Measurements from ENCODE around the gene ATP11A. TPM values are rescaled to one million over a fixed set of nuclear protein-coding genes. Genes with fewer than 3 reads are reported as not detected.

The ATP11A gene
- total and polyA plus RNA-seq, 9 donors = 6.6 to 72.7 (median 34.9) TPM

DNA sequence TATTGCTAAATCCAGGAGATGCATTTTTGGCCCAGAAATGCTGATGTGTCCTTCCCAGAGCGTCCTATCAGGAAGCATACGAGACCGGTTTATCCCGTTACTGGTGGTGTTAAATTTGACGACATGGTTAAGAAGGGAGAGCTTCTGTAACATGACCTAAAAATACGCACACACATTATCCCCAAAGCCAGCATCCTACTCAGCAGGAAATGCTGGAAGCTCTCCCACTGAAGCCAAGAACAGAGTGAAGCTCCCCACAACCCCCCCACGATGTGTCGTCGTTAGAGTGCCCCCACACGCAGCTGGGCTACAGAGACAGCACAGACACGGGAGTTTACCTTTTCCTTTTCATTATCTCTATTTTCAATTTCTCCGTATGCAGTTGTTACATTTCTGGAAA is 234.1 kb downstream of the ATP11A start:
- Histone ChIP-seq H3K36me3 (no peaks in the 10 kb centered on the region), H3K4me3 (no peak overlapping the region), H3K27ac (no peak overlapping the region), H3K27me3 (no peaks in the 10 kb centered on the region), H3K9me3 (no peaks in the 10 kb centered on the region), H3K4me1 (ENCODE audit: insufficient read depth) (no peaks in the 10 kb centered on the region)
- no peak for TF ChIP-seq POLR2A (IDR thresholded peaks at IDR 0.05)
- TF ChIP-seq EP300 (IDR thresholded peaks at IDR 0.05) = no peak
- TF ChIP-seq, protein P1, sequence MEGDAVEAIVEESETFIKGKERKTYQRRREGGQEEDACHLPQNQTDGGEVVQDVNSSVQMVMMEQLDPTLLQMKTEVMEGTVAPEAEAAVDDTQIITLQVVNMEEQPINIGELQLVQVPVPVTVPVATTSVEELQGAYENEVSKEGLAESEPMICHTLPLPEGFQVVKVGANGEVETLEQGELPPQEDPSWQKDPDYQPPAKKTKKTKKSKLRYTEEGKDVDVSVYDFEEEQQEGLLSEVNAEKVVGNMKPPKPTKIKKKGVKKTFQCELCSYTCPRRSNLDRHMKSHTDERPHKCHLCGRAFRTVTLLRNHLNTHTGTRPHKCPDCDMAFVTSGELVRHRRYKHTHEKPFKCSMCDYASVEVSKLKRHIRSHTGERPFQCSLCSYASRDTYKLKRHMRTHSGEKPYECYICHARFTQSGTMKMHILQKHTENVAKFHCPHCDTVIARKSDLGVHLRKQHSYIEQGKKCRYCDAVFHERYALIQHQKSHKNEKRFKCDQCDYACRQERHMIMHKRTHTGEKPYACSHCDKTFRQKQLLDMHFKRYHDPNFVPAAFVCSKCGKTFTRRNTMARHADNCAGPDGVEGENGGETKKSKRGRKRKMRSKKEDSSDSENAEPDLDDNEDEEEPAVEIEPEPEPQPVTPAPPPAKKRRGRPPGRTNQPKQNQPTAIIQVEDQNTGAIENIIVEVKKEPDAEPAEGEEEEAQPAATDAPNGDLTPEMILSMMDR (IDR thresholded peaks at IDR 0.05) = no peak
- intact Hi-C loops (cut with DNase I) = no loop called here
- 19 to 36% (median 31%) methylated on average over 12 of the region's 12 CpGs for WGBS, 3 donors
- no peak for DNase-seq

DNA sequence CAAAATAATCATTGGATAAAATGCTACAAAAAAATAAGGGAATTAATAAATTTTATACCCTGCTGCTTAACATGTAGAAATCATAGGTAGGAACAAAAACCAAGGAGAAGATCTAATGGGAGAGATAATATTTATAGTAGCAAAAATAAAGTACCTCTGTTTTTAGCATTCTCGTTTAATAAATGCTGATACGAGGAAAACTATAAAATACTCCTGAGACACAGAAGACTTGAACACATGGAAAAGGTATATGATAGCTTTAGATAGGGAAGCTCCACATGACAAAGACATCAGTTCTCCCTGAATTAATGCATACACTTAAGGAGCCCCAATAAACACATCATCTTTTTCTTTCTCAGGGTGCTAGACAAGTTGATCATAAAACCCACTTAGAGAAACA is 234.5 kb downstream of the ATP11A start:
- no peaks in the 10 kb centered on the region for H3K27me3 ChIP-seq
- no peak for DNase-seq
- TF ChIP-seq, protein P1 (IDR thresholded peaks at IDR 0.05) = no peak
- no peak for TF ChIP-seq POLR2A (IDR thresholded peaks at IDR 0.05)
- TF ChIP-seq EP300 (IDR thresholded peaks at IDR 0.05) = no peak
- H3K27ac ChIP-seq = no peak overlapping the region
- intact Hi-C loops (cut with DNase I) = no loop called here
- H3K4me3 ChIP-seq = no peak overlapping the region
- no peaks in the 10 kb centered on the region for H3K36me3 ChIP-seq
- 57 to 64% (median 57%) methylated on average over 2 of the region's 2 CpGs for WGBS, 3 donors
- H3K9me3 ChIP-seq = no peaks in the 10 kb centered on the region
- no peaks in the 10 kb centered on the region for H3K4me1 ChIP-seq (ENCODE audit: insufficient read depth)

DNA sequence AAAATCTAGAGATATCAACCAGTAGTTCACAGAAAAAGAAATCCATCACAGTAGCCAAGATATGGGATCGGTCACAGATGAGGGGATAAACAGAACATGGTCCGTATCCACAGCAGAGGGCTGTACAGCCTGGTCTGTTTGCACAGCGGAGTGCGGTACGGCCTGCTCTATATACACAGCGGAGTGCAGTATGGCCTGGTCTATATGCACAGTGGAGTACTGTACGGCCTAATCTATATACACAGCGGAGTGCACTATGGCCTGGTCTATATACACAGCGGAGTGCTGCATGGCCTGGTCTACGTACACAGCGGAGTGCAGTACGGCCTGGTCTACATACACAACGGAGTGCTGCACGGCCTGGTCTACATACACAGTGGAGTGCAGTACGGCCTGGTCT is 236.2 kb downstream of the ATP11A start:
- Histone ChIP-seq H3K27me3 (no peaks in the 10 kb centered on the region), H3K27ac (no peak overlapping the region), H3K4me1 (ENCODE audit: insufficient read depth) (no peaks in the 10 kb centered on the region), H3K4me3 (no peak overlapping the region), H3K36me3 (no peaks in the 10 kb centered on the region), H3K9me3 (no peaks in the 10 kb centered on the region)
- DNase-seq = no peak
- TF ChIP-seq, protein P1 (IDR thresholded peaks at IDR 0.05) = no peak
- TF ChIP-seq POLR2A (IDR thresholded peaks at IDR 0.05) (no peak), EP300 (IDR thresholded peaks at IDR 0.05) (no peak)
- WGBS, 3 donors = 91 to 96% (median 95%) methylated on average over 15 of the region's 15 CpGs
- intact Hi-C loops (cut with DNase I) = no loop called here

DNA sequence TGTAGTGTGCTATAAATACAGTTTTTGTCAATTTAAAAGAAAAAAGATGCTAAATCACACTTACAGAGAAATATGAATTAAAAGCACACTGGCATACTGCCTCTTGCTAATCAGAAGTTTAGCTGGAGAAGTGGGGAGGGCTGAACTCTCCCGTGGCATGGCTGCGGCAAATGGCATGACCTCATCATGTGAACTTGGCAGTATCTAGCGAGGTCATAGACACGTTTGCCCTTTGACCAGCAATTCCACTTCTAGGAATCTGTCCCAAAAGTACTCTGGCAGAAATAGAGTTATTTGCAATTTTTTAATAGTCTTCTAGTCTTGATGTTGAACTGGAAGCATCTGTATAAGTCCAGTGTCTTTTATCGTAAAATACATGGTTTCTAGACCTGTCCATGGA is 237.2 kb downstream of the ATP11A start:
- DNase-seq = no peak
- Histone ChIP-seq H3K36me3 (no peaks in the 10 kb centered on the region), H3K27me3 (no peaks in the 10 kb centered on the region), H3K4me1 (ENCODE audit: insufficient read depth) (no peaks in the 10 kb centered on the region), H3K4me3 (no peak overlapping the region), H3K27ac (no peak overlapping the region), H3K9me3 (no peaks in the 10 kb centered on the region)
- intact Hi-C loops (cut with DNase I) = no loop called here
- TF ChIP-seq EP300 (IDR thresholded peaks at IDR 0.05) = no peak
- TF ChIP-seq, protein P1 (IDR thresholded peaks at IDR 0.05) = no peak
- TF ChIP-seq POLR2A (IDR thresholded peaks at IDR 0.05) = no peak
- 73 to 83% (median 77%) methylated on average over 5 of the region's 5 CpGs for WGBS, 3 donors
